Measurements from ENCODE around the gene SOS1.
"Not testable (repeated sequence)": the region's sequence is repeated elsewhere in the genome, so short reads cannot be mapped to it uniquely, and the experiment has no call there.

Gene SOS1

GRCh38 chr2:39095624-39096023, 25.2 kb downstream of the SOS1 start:
- no peak for DNase-seq

- no peak for DNase-seq
Observed at GRCh38 chr2:39094717-39095363, 26.0 kb downstream of the SOS1 start.

GRCh38 chr2:39093218-39093898, 27.5 kb downstream of the SOS1 start:
- DNase-seq = no peak

GRCh38 chr2:39091543-39091942, 29.3 kb downstream of the SOS1 start:
- no peak for DNase-seq

- no peak for DNase-seq
Observed at GRCh38 chr2:39091063-39091462, 29.8 kb downstream of the SOS1 start.

GRCh38 chr2:39080152-39080551, 40.7 kb downstream of the SOS1 start:
- no peak for DNase-seq

- DNase-seq = no peak
Observed at GRCh38 chr2:39069890-39070465, 50.9 kb downstream of the SOS1 start.

- no peak for DNase-seq
Observed at GRCh38 chr2:39069136-39069515, 51.7 kb downstream of the SOS1 start.

- no peak for DNase-seq
Observed at GRCh38 chr2:39068299-39069135, 52.3 kb downstream of the SOS1 start.

- DNase-seq = no peak
Observed at GRCh38 chr2:39065616-39066015, 55.2 kb downstream of the SOS1 start.

GRCh38 chr2:39062320-39062719, 58.5 kb downstream of the SOS1 start:
- DNase-seq = no peak

- no peak for DNase-seq
Observed at GRCh38 chr2:39061280-39061679, 59.6 kb downstream of the SOS1 start.

- DNase-seq = peak; percentile 44
Observed at GRCh38 chr2:39059366-39059952, 61.4 kb downstream of the SOS1 start.

- DNase-seq = no peak
Observed at GRCh38 chr2:39058101-39058500, 62.8 kb downstream of the SOS1 start.

GRCh38 chr2:39052665-39053064, 68.2 kb downstream of the SOS1 start:
- not testable (repeated sequence) for DNase-seq

- DNase-seq = no peak
Observed at GRCh38 chr2:39050109-39050508, 70.7 kb downstream of the SOS1 start.

- DNase-seq = no peak
Observed at GRCh38 chr2:39039072-39039471, 81.8 kb downstream of the SOS1 start.

- DNase-seq = no peak
Observed at GRCh38 chr2:39033980-39034379, 86.9 kb downstream of the SOS1 start.

- DNase-seq = no peak
Observed at GRCh38 chr2:39027421-39027820, 93.4 kb downstream of the SOS1 start.

GRCh38 chr2:39024833-39025232, 96.0 kb downstream of the SOS1 start:
- DNase-seq = no peak

GRCh38 chr2:39023649-39024048, 97.2 kb downstream of the SOS1 start:
- DNase-seq = no peak

- no peak for DNase-seq
Observed at GRCh38 chr2:39022642-39023235, 98.1 kb downstream of the SOS1 start.

GRCh38 chr2:39020383-39020782, 100.5 kb downstream of the SOS1 start:
- no peak for DNase-seq

Data from NCI-H774 (cell line).